ENCODE results near the gene PRB4. TPM values are rescaled to one million over a fixed set of nuclear protein-coding genes. Genes with fewer than 3 reads are reported as not detected.

Gene PRB4
- total and polyA plus RNA-seq, 2 of the 13 experiments (the other 11 are each of a cell fraction or from before 2014, with no cell fraction given) = not detected

DNA sequence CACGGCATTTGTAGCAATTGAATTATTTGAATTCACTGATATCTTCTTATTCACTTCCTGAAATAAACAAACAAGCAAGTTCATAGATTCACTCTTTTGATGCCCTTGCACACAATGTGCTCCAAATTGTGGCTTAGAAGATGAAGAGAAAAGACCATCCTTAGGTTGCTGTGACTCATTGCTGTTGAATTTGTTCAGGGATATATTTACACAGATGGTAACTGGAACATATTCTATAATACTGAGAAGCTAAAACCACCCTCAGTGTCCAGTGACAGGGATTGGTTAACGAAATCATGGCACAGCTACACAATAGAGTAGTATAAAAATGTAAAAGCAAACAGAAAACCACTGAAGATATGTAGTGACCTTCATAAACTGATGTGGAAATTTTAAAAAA, 3.1 kb downstream of the PRB4 start:
- no peak for TF ChIP-seq CHCHD3 (CRISPR knock-in tag; IDR thresholded peaks at IDR 0.05)
- TF ChIP-seq, protein P1, sequence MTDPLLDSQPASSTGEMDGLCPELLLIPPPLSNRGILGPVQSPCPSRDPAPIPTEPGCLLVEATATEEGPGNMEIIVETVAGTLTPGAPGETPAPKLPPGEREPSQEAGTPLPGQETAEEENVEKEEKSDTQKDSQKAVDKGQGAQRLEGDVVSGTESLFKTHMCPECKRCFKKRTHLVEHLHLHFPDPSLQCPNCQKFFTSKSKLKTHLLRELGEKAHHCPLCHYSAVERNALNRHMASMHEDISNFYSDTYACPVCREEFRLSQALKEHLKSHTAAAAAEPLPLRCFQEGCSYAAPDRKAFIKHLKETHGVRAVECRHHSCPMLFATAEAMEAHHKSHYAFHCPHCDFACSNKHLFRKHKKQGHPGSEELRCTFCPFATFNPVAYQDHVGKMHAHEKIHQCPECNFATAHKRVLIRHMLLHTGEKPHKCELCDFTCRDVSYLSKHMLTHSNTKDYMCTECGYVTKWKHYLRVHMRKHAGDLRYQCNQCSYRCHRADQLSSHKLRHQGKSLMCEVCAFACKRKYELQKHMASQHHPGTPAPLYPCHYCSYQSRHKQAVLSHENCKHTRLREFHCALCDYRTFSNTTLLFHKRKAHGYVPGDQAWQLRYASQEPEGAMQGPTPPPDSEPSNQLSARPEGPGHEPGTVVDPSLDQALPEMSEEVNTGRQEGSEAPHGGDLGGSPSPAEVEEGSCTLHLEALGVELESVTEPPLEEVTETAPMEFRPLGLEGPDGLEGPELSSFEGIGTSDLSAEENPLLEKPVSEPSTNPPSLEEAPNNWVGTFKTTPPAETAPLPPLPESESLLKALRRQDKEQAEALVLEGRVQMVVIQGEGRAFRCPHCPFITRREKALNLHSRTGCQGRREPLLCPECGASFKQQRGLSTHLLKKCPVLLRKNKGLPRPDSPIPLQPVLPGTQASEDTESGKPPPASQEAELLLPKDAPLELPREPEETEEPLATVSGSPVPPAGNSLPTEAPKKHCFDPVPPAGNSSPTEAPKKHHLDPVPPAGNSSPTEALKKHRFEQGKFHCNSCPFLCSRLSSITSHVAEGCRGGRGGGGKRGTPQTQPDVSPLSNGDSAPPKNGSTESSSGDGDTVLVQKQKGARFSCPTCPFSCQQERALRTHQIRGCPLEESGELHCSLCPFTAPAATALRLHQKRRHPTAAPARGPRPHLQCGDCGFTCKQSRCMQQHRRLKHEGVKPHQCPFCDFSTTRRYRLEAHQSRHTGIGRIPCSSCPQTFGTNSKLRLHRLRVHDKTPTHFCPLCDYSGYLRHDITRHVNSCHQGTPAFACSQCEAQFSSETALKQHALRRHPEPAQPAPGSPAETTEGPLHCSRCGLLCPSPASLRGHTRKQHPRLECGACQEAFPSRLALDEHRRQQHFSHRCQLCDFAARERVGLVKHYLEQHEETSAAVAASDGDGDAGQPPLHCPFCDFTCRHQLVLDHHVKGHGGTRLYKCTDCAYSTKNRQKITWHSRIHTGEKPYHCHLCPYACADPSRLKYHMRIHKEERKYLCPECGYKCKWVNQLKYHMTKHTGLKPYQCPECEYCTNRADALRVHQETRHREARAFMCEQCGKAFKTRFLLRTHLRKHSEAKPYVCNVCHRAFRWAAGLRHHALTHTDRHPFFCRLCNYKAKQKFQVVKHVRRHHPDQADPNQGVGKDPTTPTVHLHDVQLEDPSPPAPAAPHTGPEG (CRISPR knock-in tag; IDR thresholded peaks at IDR 0.05) = no peak
- no peak for TF ChIP-seq ZNF552 (CRISPR knock-in tag; IDR thresholded peaks at IDR 0.05; ENCODE audit: borderline replicate concordance)
- TF ChIP-seq, protein P2, sequence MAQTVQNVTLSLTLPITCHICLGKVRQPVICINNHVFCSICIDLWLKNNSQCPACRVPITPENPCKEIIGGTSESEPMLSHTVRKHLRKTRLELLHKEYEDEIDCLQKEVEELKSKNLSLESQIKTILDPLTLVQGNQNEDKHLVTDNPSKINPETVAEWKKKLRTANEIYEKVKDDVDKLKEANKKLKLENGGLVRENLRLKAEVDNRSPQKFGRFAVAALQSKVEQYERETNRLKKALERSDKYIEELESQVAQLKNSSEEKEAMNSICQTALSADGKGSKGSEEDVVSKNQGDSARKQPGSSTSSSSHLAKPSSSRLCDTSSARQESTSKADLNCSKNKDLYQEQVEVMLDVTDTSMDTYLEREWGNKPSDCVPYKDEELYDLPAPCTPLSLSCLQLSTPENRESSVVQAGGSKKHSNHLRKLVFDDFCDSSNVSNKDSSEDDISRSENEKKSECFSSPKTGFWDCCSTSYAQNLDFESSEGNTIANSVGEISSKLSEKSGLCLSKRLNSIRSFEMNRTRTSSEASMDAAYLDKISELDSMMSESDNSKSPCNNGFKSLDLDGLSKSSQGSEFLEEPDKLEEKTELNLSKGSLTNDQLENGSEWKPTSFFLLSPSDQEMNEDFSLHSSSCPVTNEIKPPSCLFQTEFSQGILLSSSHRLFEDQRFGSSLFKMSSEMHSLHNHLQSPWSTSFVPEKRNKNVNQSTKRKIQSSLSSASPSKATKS (CRISPR knock-in tag; IDR thresholded peaks at IDR 0.05) = no peak
- TF ChIP-seq MTA1 (CRISPR knock-in tag; IDR thresholded peaks at IDR 0.05; ENCODE audit: borderline replicate concordance) = no peak
- in situ Hi-C loops (cut with HindIII; ENCODE audit: extremely low pct_ligation_motif_present, low pct_unique_long_range_greater_than_20kb) (no loop called here), intact Hi-C loops (cut with micrococcal nuclease; ENCODE audit: unreplicated experiment) (no loop called here)
- Histone ChIP-seq H3K9ac (ENCODE audit: insufficient read depth, low read depth, low read length) (no peak overlapping the region), H3K27ac (ENCODE audit: extremely low read length, insufficient read depth, low read length) (no peak overlapping the region), H3K36me3 (replicated peaks in 1 of 2; ENCODE audit: control insufficient read depth in 1 of 2, insufficient read depth in 2 of 2, low read length in 2 of 2) (no peaks in the 10 kb centered on the region), H4K20me1 (ENCODE audit: insufficient read depth, low read length) (no peaks in the 10 kb centered on the region), H3K9me3 (ENCODE audit: low read length) (no peaks in the 10 kb centered on the region), H2AFZ (ENCODE audit: low read length) (no peak overlapping the region), H3K4me1 (ENCODE audit: insufficient read depth, low read length) (no peaks in the 10 kb centered on the region), H3K4me2 (ENCODE audit: low read depth, low read length) (no peak overlapping the region), H3K79me2 (ENCODE audit: insufficient read depth, low read length) (no peaks in the 10 kb centered on the region), H3K4me3 (replicated peaks in 1 of 3; ENCODE audit: insufficient read depth in 1 of 3, low read depth in 2 of 3, low read length in 3 of 3) (no peak overlapping the region), H3K27me3 (ENCODE audit: control insufficient read depth in 1 of 2, insufficient read depth in 2 of 2, low read length in 2 of 2) (no peaks in the 10 kb centered on the region)
- ChIA-PET CTCF (ENCODE audit: low intra/inter-chr PET ratio, low total read pairs) (no interaction called here), POLR2A (no interaction called here)
- WGBS (ENCODE audit: low lambda C conversion rate) = 15% methylated on average over 2 of the region's 2 CpGs
- ATAC-seq (no peak), FAIRE-seq (no peak), DNase-seq (ENCODE audit: low spot score) (no peak)
- BruUV-seq (replicated peaks) = no TSS peak

Data from HepG2 (cell line).